ENCODE measurements around the gene KLRB1.
"Not testable (repeated sequence)": the region's sequence is repeated elsewhere in the genome, so short reads cannot be mapped to it uniquely, and the experiment has no call there.

The KLRB1 gene

DNA sequence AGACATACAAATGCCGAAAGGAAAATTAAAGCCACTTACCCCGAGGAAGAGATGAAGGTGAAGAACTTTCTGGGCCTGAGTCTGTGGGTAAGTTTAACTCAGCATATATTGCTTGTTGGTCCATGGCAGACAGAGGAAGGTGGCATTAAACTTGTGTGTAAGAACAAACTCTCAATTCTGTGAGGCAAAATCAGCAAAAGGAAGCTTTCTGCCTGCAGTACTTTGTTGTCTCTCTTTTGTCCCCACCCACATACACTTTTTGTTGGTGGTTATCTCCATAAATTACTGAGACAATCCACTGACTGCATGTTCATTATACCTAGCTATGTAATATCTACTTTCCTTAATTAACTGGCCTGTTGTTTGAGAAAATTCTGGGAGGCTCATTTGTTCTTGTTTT, at the start of gene KLRB1:
KLRB1 (minus strand) TSS at position 201 of the 400 bp plus-strand sequence; CDS start at position 124, 77 bp downstream.
- no peak within 1 kb of the TSS for H3K4me3 ChIP-seq (ENCODE audit: low read depth, low read length)
- H3K27ac ChIP-seq (ENCODE audit: low read depth, low read length) = no peak within 1 kb of the TSS
- H3K4me1 ChIP-seq (ENCODE audit: control insufficient read depth, insufficient read depth, low read length, unreplicated experiment) = no peaks in the 10 kb centered on the region
- H3K27me3 ChIP-seq (ENCODE audit: insufficient read depth, low read length) = no peaks in the 10 kb centered on the region
- no peak within 1 kb of the TSS for H2AFZ ChIP-seq (ENCODE audit: low read length, unreplicated experiment)
- no peaks in the 10 kb centered on the region for H3K36me3 ChIP-seq (ENCODE audit: insufficient read depth, low read length)
- H3K79me2 ChIP-seq (ENCODE audit: control insufficient read depth, insufficient read depth, low read length, unreplicated experiment) = no peaks in the 10 kb centered on the region

GRCh38 chr12:9651265-9651729, 43.6 kb upstream of the KLRB1 start:
- Histone ChIP-seq H3K27me3 (ENCODE audit: insufficient read depth, low read length) (no peaks in the 10 kb centered on the region), H3K4me1 (ENCODE audit: control insufficient read depth, insufficient read depth, low read length, unreplicated experiment) (peaks cover 27% of the 10 kb centered on the region), H3K36me3 (ENCODE audit: insufficient read depth, low read length) (peaks cover 12% of the 10 kb centered on the region), H3K27ac (ENCODE audit: low read depth, low read length) (peak overlapping the region; percentile 80), H3K79me2 (ENCODE audit: control insufficient read depth, insufficient read depth, low read length, unreplicated experiment) (peaks cover 33% of the 10 kb centered on the region), H2AFZ (ENCODE audit: low read length, unreplicated experiment) (no peak overlapping the region), H3K4me3 (ENCODE audit: low read depth, low read length) (peak overlapping the region; percentile 96; the same call in 1 of the 2 replicates)

- H3K4me3 ChIP-seq (ENCODE audit: low read depth, low read length) = peak overlapping the region; percentile 96
- H3K27ac ChIP-seq (ENCODE audit: low read depth, low read length) = peak overlapping the region; percentile 80
- H3K27me3 ChIP-seq (ENCODE audit: insufficient read depth, low read length) = no peaks in the 10 kb centered on the region
- peaks cover 12% of the 10 kb centered on the region for H3K36me3 ChIP-seq (ENCODE audit: insufficient read depth, low read length)
- H2AFZ ChIP-seq (ENCODE audit: low read length, unreplicated experiment) = no peak overlapping the region
- peaks cover 27% of the 10 kb centered on the region for H3K4me1 ChIP-seq (ENCODE audit: control insufficient read depth, insufficient read depth, low read length, unreplicated experiment)
- peaks cover 33% of the 10 kb centered on the region for H3K79me2 ChIP-seq (ENCODE audit: control insufficient read depth, insufficient read depth, low read length, unreplicated experiment)
Observed at GRCh38 chr12:9650151-9650576, 42.4 kb upstream of the KLRB1 start.

DNA sequence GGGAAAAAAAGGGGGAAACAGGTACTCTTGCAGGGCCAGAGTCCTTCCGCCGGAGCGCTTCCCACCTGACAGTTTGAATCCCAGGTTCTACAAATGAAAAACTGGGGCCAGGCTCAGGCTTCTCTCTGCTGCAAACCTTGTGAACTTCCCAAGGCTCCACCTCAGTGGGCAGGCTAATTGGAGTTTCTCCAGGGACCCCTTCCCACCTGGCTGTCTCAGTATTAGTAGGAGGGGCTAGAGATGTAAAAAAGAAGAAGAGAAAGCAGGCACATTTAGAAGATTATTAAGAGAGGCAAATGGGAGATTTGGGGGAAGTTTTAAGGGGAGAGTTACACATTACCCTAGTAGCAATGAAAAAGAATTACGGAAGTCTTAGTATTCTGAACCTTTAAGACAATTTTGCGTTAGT, 41.8 kb upstream of the KLRB1 start:
- Histone ChIP-seq H2AFZ (ENCODE audit: low read length, unreplicated experiment) (no peak overlapping the region), H3K27ac (ENCODE audit: low read depth, low read length) (no peak overlapping the region), H3K4me1 (ENCODE audit: control insufficient read depth, insufficient read depth, low read length, unreplicated experiment) (peaks cover 32% of the 10 kb centered on the region)

DNA sequence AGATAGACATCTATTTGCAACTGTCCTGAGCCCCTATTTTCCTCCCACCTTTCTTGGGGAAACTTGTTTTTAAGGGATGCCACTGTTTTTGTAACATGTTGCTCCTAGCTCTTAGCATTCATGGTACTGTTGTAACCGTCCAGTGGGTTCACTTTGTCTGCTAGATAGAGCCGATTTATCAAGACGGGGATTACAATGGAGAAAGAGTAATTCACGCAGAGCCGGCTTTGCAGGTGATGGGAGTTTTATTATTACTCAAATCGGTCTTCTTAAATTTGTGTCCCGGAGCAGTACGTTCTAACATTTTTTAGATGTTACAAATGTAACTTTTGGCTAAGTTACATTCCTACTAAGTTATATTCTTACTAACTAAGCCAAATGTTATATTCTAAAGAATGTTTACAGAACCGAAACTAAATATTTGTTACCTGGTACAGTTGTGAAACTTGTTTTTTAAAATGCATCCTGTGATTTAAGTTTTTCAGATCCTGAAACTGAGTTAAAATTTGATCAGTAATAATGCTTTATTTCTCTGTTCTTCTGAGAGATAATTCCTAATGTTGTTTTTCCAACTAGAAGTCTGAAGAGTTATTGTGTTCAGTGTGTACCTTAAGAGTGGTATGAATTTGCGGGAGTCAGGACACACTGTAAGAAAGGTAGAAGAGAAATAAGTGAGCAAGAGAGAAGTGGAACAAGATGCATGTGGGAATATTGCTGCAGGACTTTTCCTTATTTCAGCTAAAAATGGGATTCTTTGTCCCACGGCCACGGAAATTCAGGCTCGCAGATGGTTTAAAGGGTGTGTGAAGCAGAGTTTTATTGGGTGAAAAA, 41.2 kb upstream of the KLRB1 start:
- Histone ChIP-seq H3K79me2 (ENCODE audit: control insufficient read depth, insufficient read depth, low read length, unreplicated experiment) (peaks cover 33% of the 10 kb centered on the region), H3K27me3 (ENCODE audit: insufficient read depth, low read length) (no peaks in the 10 kb centered on the region), H2AFZ (ENCODE audit: low read length, unreplicated experiment) (peak overlapping the region; percentile 89), H3K36me3 (ENCODE audit: insufficient read depth, low read length) (peaks cover 6% of the 10 kb centered on the region), H3K27ac (ENCODE audit: low read depth, low read length) (peak overlapping the region; percentile 51), H3K4me1 (ENCODE audit: control insufficient read depth, insufficient read depth, low read length, unreplicated experiment) (peaks cover 32% of the 10 kb centered on the region), H3K4me3 (ENCODE audit: low read depth, low read length) (peak overlapping the region; percentile 96)

More for the DNA sequence above, 41.8 kb upstream of the KLRB1 start:
- peaks cover 12% of the 10 kb centered on the region for H3K36me3 ChIP-seq (ENCODE audit: insufficient read depth, low read length)
- peak overlapping the region; percentile 96 for H3K4me3 ChIP-seq (ENCODE audit: low read depth, low read length)
- peaks cover 33% of the 10 kb centered on the region for H3K79me2 ChIP-seq (ENCODE audit: control insufficient read depth, insufficient read depth, low read length, unreplicated experiment)
- H3K27me3 ChIP-seq (ENCODE audit: insufficient read depth, low read length) = no peaks in the 10 kb centered on the region

GRCh38 chr12:9647825-9648700, 40.3 kb upstream of the KLRB1 start:
- peaks cover 32% of the 10 kb centered on the region for H3K4me1 ChIP-seq (ENCODE audit: control insufficient read depth, insufficient read depth, low read length, unreplicated experiment)

GRCh38 chr12:9646794-9647781, 39.4 kb upstream of the KLRB1 start:
- peaks cover 24% of the 10 kb centered on the region for H3K79me2 ChIP-seq (ENCODE audit: control insufficient read depth, insufficient read depth, low read length, unreplicated experiment)
- no peaks in the 10 kb centered on the region for H3K27me3 ChIP-seq (ENCODE audit: insufficient read depth, low read length)
- peaks cover 32% of the 10 kb centered on the region for H3K4me1 ChIP-seq (ENCODE audit: control insufficient read depth, insufficient read depth, low read length, unreplicated experiment)
- H2AFZ ChIP-seq (ENCODE audit: low read length, unreplicated experiment) = peak overlapping the region; percentile 89
- peak overlapping the region; percentile 96 for H3K4me3 ChIP-seq (ENCODE audit: low read depth, low read length)
- H3K36me3 ChIP-seq (ENCODE audit: insufficient read depth, low read length) = peaks cover 4% of the 10 kb centered on the region
- peak overlapping the region; percentile 51 for H3K27ac ChIP-seq (ENCODE audit: low read depth, low read length)

More at GRCh38 chr12:9647825-9648700, 40.3 kb upstream of the KLRB1 start:
- peak overlapping the region; percentile 96 for H3K4me3 ChIP-seq (ENCODE audit: low read depth, low read length)
- H3K79me2 ChIP-seq (ENCODE audit: control insufficient read depth, insufficient read depth, low read length, unreplicated experiment) = peaks cover 30% of the 10 kb centered on the region
- peak overlapping the region; percentile 89 for H2AFZ ChIP-seq (ENCODE audit: low read length, unreplicated experiment)
- H3K27me3 ChIP-seq (ENCODE audit: insufficient read depth, low read length) = no peaks in the 10 kb centered on the region
- peak overlapping the region; percentile 51 for H3K27ac ChIP-seq (ENCODE audit: low read depth, low read length)
- H3K36me3 ChIP-seq (ENCODE audit: insufficient read depth, low read length) = peaks cover 4% of the 10 kb centered on the region

GRCh38 chr12:9644985-9645551, 37.4 kb upstream of the KLRB1 start:
- H3K4me3 ChIP-seq (ENCODE audit: low read depth, low read length); H2AFZ ChIP-seq (ENCODE audit: low read length, unreplicated experiment); H3K27me3 ChIP-seq (ENCODE audit: insufficient read depth, low read length); H3K36me3 ChIP-seq (ENCODE audit: insufficient read depth, low read length); H3K27ac ChIP-seq (ENCODE audit: low read depth, low read length): not testable (repeated sequence)
- Histone ChIP-seq H3K79me2 (ENCODE audit: control insufficient read depth, insufficient read depth, low read length, unreplicated experiment) (peaks cover 10% of the 10 kb centered on the region), H3K4me1 (ENCODE audit: control insufficient read depth, insufficient read depth, low read length, unreplicated experiment) (peaks cover 15% of the 10 kb centered on the region)

DNA sequence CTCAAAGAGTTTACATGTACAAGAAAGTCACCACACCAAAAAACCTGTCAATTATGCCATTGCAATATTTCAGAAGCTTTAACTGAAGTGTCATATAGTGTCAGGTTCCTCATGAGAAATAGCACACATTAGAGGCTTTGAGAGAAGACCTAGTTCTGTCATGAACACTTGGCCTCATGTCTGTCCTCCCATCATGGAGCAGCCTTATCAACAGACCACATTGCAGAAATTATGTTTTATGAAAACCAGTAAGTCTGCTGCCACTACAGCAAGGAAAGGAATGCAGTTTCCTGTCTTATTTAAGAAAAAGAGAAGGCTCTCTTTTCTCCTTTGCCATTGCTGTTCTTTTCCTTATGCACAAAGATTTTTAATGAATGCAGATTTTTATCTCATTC, 35.5 kb upstream of the KLRB1 start:
- H3K4me3 ChIP-seq (ENCODE audit: low read depth, low read length) = no peak overlapping the region
- no peaks in the 10 kb centered on the region for H3K27me3 ChIP-seq (ENCODE audit: insufficient read depth, low read length)
- peaks cover 8% of the 10 kb centered on the region for H3K4me1 ChIP-seq (ENCODE audit: control insufficient read depth, insufficient read depth, low read length, unreplicated experiment)
- no peaks in the 10 kb centered on the region for H3K36me3 ChIP-seq (ENCODE audit: insufficient read depth, low read length)
- no peak overlapping the region for H2AFZ ChIP-seq (ENCODE audit: low read length, unreplicated experiment)
- no peaks in the 10 kb centered on the region for H3K79me2 ChIP-seq (ENCODE audit: control insufficient read depth, insufficient read depth, low read length, unreplicated experiment)
- no peak overlapping the region for H3K27ac ChIP-seq (ENCODE audit: low read depth, low read length)
